GM21515 (cell line): ENCODE data around the gene CAGE1.
"Not testable (repeated sequence)": the region's sequence is repeated elsewhere in the genome, so short reads cannot be mapped to it uniquely, and the experiment has no call there.

ENCODE experiments used
- ATAC-seq: cut with Tn5 transposase; IDR thresholded peaks from one replicate; pipeline ENCODE4 v1.9.1; 2021; ENCODE audit not compliant: unreplicated experiment

Gene CAGE1

DNA sequence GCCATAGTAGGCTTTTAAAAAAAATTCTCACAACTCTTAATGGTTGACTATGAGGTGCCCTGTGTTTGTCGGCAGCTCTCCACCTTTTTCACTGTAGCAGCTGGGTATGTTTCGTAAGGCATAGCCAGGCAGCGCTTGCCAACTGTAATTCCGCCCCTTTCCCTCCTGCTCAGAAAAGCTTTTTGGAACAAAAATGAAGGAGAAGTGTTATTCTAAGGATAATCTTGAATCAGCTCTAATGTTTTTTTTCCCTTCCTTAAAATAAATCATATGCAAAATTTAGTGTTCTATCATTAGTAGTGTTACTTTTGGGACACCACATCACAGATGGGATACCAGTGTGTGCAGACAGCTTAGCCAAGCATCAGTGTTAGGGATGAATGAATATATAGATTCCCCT is 21.3 kb upstream of the CAGE1 start:
- ATAC-seq = no peak

DNA sequence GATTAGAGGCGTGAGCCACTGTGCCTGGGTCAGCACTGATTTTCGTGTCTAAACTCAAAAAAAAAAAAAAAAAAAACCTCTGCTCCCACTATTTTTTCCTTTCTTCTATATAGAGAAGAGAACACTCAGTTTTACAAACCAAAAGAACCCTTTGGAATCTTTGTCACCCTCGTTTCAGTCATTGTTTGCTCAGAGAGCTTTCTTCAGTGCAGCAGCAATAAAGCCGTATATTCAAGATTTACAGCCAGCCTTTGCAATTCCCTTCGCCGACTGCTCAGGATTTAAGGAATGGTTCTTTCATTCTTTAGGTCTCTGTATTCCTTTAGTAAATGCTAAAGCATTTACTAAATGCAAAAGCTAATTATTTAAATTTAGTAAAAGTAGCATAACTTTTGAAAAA is 20.2 kb upstream of the CAGE1 start:
- ATAC-seq = no peak

DNA sequence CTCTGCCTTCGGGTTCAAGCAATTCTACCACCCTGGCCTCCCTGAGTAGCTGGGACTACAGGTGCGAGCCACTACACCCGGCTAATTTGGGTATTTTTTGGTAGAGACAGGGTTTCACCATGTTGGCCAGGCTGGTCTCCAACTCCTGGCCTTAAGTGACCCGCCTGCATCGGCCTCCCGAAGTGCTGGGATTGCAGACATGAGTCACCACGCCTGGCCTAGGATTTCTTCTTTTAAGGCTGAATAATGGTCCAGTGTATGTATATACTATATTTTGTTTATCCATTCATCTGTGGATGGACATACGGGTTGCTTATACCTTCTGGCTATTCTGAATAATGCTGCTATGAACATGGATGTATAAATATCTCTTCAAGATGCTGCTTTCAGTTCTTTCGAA is 17.2 kb upstream of the CAGE1 start:
- no peak for ATAC-seq

DNA sequence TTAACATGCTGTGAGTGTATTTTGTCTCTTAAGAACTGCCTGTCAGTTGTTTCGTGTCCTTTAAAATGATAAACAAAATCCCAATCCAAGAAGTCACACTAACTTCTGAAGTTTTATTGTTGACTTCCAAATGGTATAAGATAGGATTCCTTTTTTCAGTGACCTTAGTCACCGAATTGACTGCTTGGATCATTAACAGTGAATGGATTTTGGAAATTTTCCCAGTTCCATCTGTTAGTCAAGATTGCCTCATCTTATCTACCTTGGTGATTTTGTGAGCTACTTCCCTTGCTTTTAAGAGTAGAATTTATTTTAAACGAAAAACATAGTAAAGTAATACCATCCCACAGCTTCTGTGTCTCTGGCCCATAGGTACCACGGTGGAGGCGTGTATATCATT is 15.0 kb upstream of the CAGE1 start:
- no peak for ATAC-seq

DNA sequence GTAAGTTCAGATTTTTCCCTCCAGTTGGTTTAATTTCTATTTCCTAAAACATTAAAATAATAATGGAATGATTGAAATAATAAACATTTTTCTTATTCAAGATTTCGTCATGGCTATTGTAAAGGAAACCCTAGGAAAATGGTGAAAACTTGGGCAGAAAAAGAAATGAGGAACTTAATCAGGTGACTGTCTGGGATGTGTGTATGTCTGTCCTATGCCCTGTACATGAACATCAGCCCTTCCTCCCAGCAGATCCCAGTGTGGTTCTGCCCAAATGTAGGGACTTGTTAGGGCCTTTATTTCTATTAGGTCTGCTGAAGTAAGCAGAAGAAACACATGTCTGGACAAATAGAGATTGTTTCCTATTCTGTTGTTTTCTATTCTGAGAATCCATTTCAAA is 13.2 kb upstream of the CAGE1 start:
- ATAC-seq = no peak

DNA sequence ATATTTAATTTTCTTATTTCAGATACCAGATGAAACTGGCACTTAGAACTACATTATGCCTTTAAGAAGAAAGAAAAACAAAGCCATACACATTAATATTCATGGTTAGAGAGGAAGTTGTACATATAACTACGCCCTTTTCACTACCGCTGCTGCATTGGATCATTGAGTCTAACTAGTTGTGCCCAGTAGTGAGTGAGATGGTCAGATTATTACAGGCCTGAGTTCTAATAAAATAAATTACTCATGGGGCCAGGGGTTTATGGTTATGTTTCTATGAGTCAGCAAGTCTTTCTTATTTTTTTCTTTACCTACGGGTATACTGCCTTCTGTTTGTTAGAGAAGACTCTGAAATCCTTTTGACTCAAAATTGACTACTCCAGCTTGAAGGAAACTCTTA is 11.5 kb upstream of the CAGE1 start:
- ATAC-seq = no peak

DNA sequence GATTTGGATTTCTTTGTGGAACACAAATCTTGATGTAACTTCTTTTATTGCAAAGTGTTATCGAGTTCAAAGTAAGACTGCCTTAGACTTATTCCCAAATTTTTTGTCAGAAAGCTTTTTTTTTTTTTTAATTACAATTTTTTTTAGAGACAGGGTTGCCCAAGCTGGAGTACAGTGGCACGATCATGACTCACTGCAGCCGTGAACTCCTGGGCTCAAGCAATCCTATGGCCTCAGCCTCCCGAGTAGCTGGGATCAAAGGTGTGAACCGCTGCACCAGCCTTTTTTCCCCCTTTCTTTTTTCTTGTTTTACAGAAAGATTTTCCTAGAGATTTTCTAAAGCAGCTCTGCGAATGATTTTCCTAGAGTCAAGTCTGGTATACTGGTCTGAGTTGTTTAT is 2.9 kb upstream of the CAGE1 start:
- no peak for ATAC-seq

DNA sequence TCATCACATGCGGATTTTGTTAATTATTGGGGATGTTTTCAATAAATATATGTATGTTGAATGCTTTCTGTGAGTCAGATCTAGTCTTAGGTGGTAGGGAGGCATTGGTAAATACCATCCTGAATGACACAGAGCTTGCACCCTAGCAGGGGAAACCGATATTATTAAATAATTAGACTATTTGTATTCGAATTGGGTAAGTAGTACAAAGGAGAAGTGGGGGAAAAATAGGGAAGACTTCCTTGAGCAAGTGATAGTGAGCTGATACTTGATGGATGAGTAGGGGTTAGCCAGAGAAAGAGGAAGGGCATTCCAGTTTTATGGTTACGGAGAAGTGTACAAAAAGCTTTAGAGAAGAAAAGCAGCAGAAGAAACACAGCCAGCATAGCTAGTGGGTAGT is 1.6 kb upstream of the CAGE1 start:
- ATAC-seq = no peak

DNA sequence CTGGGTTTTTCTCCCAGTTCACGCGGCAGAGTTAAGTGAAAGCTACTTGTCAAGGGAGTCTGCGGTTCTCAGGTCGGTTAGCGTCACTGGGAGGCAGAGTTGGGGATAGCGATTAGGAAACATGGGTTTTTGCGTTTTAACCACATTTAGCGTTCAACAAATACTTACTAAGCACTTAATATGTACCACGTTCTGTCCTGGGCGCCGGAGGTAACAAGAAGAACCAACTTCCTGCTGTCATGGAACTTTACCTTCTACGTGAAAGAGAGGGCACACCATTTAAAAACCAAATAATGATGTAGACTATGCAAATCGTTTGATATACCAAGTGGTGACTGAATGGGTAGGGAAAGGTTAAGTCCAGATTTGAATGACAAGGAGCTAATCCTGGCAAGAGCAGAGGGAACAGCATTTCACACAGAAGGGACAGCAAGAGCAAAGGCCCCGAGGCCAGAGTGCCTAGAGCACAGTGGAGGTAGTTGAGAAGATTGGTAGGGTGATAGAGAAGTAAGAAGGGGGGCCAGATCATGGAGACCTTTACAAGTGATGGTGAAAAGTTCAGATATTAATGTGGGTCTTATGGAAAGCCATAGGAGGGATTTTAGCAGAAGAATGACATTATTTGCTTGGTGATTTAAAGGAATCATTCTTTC is 810 bp upstream of the CAGE1 start:
- ATAC-seq = peak; percentile 3

DNA sequence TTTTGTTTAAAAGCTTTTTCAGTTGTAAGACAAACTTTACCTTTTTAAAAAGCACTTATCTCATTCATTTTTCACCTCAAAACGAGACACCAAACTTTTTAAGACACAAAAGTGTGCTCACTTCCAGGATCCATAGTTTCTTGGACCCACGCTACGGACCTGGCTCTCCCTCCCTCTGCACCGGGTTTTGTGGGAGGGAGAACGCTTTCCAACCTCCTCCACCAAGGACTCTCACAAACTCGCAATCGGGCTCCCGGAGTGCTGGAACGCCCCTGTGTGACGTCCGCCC is 436 bp downstream of the CAGE1 start:
- no peak for ATAC-seq

DNA sequence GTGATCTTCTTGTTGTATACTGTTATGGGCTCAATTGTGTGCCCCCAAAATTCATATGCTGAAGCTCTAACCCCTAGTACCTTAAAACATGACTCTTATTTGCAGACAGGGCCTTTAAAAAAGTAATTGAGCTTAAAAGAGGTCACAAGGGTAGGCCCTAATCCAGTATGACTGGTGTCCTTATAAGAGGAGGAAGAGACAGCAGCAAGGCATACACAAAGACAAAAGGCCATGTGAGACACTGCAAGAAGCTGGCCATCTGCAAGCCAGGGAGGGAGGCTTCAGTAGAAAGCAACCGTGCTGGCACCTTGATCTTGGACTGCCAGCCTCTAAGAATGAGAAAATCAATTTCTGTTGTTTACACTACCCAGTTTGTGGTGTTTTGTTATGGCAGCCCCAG is 8.4 kb downstream of the CAGE1 start:
- ATAC-seq = no peak

DNA sequence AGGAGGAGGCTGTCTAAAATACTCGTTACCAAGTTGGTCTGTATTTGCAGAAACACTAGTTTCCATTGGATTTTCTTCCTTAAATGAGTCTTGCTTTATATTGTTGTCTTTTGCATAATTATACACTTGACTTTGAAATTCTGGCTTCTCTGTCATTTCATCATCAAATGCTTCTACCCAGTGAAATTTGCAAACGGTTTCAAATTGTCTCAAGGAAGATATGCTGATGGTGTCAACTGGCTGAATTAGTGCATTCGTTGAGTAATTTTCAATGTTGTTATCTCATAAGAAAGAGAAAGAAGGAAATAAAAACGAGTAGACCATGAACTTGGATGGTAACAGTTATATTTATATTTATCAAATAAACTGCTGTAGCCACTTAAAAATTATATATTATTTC is 10.8 kb downstream of the CAGE1 start:
- no peak for ATAC-seq

DNA sequence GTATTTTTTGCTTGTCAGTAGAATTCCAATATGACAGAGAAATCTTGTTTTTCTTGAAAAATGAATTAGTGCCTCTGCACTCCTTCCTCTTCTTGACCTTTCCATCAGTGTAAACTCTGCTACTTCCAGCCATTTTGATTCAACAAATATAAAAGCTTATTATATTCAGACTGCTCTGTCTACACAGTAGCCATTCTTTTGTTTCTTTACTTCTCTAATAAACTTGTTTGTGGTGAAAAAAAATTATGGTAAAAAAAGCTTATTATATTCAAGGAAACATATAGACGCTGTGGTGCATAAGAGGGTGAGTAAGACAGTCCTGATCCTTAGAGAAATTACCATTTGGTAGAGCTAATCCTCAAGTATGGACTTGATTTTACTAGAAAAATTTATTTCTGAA is 11.6 kb downstream of the CAGE1 start:
- ATAC-seq = no peak

DNA sequence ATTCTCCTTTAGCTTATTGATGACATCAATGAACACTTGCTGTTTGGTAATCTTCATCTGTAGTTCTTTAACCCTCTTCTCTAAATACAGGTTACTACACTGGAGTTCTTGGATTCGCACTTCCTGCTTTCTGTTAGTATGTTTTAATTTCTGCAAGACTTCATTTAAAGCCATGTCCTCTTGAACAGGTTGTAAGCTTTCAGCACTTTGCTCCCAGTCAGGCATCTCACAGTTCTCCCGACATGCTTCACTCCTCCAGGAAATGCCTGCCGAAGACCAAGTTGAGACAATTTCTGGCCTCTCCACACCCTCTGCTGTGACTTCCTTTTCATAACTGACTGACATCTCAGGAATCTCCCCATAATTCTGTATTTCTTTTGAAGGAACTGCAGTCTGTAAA is 15.8 kb downstream of the CAGE1 start:
- ATAC-seq = no peak

DNA sequence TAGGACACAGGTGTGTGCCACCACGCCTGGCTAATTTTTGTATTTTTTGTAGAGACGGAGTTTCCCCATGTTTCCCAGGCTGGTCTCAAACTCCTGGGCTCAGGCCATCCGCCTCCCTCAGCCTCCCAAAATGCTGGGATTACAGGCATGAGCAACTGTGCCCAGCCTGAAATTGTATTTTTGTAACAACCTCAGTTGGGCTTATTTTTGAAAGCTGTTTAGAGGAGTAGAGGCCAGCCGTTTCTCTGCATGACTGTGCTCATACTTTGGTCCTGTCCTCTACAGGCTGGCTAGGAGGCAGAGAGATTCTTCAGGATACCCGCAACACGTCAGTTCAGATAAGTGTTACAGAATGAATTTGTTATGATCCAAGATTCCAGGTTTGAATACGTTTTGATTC is 22.1 kb downstream of the CAGE1 start:
- ATAC-seq = no peak

DNA sequence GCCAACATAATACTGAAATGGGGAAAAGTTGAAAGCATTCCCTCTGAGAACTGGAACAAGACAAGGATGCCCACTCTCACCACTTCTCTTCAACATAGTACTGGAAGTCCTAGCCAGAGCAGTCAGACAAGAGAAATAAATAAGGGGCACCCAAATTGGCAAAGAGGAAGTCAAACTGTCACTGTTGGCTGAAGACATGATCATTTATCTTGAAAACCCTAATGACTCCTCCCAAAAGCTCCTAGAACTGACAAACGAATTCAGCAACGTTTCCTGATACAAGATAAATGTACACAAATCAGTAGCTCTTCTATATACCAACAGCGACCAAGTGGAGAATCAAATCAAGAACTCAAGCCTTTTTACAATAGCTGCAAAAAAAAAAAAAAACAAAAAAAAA is 37.6 kb downstream of the CAGE1 start:
- ATAC-seq = not testable (repeated sequence)

DNA sequence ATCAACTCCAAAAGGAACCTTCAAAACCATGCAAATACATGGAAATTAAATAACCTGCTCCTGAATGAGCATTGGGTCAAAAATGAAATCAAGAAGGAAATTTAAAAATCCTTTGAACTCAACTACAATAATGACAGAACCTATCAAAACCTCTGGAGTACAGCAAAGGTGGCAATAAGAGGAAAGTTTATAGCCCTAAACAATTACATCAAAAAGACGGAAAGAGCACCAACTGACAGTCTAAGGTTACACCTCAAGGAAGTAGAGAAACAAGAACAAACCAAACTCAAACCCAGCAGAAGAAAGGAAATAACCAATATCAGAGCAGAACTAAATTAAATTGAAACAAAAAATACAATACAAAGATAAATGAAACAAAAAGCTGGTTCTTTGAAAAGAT is 39.0 kb downstream of the CAGE1 start:
- not testable (repeated sequence) for ATAC-seq

DNA sequence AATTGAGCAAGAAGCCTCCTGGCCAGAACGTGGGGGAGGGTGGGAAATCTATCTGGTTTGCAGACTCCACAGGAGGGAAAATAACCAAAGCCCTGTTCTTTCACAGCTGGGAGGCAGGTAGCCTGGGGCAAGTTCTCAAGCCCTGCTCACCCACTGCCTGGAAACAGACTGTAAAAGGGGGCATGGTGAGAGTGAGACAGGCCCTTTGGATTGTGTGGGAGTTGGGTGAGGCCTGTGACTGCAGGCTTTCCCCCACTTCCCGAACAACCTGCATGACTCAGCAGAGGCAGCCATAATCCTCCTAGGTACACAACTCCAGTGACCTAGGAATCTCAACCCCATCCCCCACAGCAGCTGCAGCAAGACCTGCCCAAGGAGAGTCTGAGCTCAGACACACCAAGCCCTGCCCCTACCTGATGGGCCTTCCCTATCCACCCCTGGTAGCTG is 42.0 kb downstream of the CAGE1 start:
- not testable (repeated sequence) for ATAC-seq

DNA sequence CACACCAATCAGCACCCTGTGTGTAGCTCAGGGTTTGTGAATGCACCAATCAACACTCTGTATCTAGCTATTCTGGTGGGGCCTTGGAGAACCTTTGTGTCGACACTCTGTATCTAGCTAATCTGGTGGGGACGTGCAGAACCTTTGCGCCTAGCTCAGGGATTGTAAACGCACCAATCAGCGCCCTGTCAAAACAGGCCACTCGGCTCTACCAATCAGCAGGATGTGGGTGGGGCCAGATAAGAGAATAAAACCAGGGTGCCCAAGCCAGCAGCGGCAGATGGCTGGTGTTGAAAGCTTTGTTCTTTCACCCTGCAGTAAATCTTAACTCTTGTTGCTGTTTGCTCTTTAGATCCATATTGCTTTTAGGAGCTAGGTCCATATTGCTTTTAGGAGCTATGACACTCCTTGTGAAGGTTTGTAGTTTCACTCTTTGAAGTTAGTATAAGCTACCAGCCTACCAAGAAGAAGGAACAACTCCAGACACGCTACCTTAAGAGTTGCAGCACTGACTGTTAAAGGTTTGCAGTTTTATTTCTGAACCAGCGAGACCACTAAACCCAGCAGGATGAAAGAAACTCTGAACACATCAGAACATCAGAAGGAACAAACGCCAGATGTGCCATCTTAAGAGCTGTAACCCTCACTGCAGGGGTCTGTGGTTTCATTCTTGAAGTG is 44.6 kb downstream of the CAGE1 start:
- ATAC-seq = not testable (repeated sequence)

DNA sequence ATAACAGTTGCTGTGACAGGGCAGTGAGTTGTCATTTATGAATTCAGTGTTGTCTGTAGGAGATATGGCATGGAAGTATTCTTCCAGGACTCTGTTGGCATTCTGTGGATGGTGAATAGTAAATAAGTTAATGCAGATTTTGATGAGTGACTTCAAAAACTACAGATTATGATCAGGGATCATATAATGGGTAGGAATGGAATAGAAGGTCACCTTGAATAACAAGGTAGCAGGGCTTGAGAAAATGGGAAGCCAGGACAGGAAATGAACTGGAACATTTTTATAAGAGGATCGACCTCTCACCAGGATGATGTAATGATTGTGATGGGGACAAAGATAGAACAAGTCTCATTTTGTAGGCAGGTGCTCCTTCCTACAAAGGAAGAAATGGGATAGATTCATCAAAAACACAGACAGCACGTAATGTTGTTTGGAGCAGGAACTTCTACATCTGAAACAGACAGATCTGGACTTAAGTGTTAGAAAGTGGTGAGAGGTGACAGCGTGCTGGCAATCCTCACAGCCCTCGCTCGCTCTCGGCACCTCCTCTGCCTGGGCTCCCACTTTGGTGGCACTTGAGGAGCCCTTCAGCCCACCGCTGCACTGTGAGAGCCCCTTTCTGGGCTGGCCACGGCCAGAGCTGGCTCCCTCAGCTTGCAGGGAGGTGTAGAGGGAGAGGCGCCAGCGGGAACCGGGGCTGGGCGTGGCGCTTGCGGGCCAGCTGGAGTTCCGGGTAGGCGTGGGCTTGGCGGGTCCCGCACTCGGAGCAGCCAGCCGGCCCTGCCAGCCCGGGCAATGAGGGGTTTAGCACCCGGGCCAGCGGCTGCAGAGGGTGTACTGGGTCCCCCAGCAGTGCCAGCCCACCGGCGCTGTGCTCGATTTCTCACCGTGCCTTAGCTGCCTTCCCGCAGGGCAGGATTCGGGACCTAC is 45.7 kb downstream of the CAGE1 start:
- no peak for ATAC-seq

DNA sequence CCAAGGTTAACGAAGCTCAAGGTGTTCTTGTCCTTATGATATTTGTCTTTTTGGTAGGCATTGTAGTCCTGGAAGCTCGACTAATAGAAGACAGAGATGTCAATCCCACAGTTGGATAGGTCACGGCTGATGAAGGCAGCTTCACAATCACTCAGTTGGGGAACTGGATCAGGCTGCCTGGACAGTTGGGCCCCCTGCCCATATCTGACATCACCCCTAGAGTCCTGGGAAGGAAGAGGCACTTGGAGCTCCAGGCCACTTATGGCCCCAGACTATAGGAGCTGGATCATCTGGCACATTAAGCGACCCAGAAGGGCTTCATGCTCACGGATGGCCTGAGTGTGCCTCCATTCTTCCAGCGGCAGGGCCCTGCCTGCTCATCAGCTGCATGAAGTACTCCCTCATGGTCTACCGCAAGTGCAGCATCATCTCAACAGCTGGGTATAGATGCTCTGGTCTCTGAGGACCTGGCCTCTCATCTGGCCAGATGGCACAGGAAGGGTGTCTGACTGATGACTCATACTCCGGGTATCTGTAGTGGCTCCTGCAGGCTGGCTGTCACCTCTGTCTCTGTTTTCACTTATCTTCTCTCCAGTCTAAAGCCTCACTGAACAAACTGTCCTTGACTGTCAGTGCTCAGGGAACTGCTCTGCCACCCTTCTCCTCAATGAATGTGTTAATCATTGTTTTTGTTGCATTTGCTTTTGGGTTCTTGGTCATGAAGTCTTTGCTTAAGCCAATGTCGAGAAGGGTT is 47.4 kb downstream of the CAGE1 start:
- no peak for ATAC-seq
